Measurements from ENCODE around the gene FOXP1.

Gene FOXP1

GRCh38 chr3:71010726-71011455 lies 572.6 kb downstream of the FOXP1 start:
- DNase-seq = no peak

- DNase-seq = no peak
Measured at GRCh38 chr3:71008350-71008935, 575.1 kb downstream of the FOXP1 start.

- no peak for DNase-seq
Measured at GRCh38 chr3:71006810-71007785, 576.4 kb downstream of the FOXP1 start.

GRCh38 chr3:71005702-71006321 lies 577.7 kb downstream of the FOXP1 start:
- DNase-seq = no peak

- no peak for DNase-seq
Measured at GRCh38 chr3:71003511-71003910, 580.0 kb downstream of the FOXP1 start.

GRCh38 chr3:71002298-71002697 lies 581.2 kb downstream of the FOXP1 start:
- no peak for DNase-seq

GRCh38 chr3:71001303-71001830 lies 582.2 kb downstream of the FOXP1 start:
- DNase-seq = no peak

GRCh38 chr3:71000483-71000882 lies 583.0 kb downstream of the FOXP1 start:
- no peak for DNase-seq

GRCh38 chr3:70999730-71000129 lies 583.8 kb downstream of the FOXP1 start:
- DNase-seq = no peak

- DNase-seq = no peak
Measured at GRCh38 chr3:70996082-70996481, 587.4 kb downstream of the FOXP1 start.

GRCh38 chr3:70994644-70995043 lies 588.9 kb downstream of the FOXP1 start:
- no peak for DNase-seq

GRCh38 chr3:70992562-70993204 lies 590.8 kb downstream of the FOXP1 start:
- DNase-seq = no peak

- DNase-seq = no peak
Measured at GRCh38 chr3:70992131-70992530, 591.4 kb downstream of the FOXP1 start.

GRCh38 chr3:70990723-70991122 lies 592.8 kb downstream of the FOXP1 start:
- no peak for DNase-seq

- no peak for DNase-seq
Measured at GRCh38 chr3:70990185-70990584, 593.3 kb downstream of the FOXP1 start.

GRCh38 chr3:70989174-70989573 lies 594.4 kb downstream of the FOXP1 start:
- DNase-seq = no peak

- no peak for DNase-seq
Measured at GRCh38 chr3:70988111-70988510, 595.4 kb downstream of the FOXP1 start.

GRCh38 chr3:70985572-70985971 lies 598.0 kb downstream of the FOXP1 start:
- no peak for DNase-seq

- DNase-seq = no peak
Measured at GRCh38 chr3:70984776-70985482, 598.6 kb downstream of the FOXP1 start.

- no peak for DNase-seq
Measured at GRCh38 chr3:70982700-70983140, 600.8 kb downstream of the FOXP1 start.

GRCh38 chr3:70982284-70982683 lies 601.2 kb downstream of the FOXP1 start:
- no peak for DNase-seq

Data from NCI-H774 (cell line).